Neural cell (in vitro differentiated cells): ENCODE data around the gene ARHGEF40.

Experiments
- EP300 ChIP-seq: fragments of 450-650 bp; conservative IDR thresholded peaks from 2 replicates; pipeline ENCODE4 v1.6.1; 2014; ENCODE audit warnings: antibody characterized with exemption, mild to moderate bottlenecking, moderate library complexity; ENCODE audit not compliant: poor library complexity, severe bottlenecking
- EZH2 ChIP-seq: fragments of 200-600, 300-800 bp; shearing (Covaris generic), sonication (generic); IDR thresholded peaks from 2 replicates; pipeline ENCODE4 v1.6.1; 2014; ENCODE audit warnings: antibody characterized with exemption, low read length, borderline replicate concordance, mild to moderate bottlenecking; ENCODE audit not compliant: insufficient read depth, poor library complexity, severe bottlenecking
- MXI1 ChIP-seq: fragments of 450-650 bp; conservative IDR thresholded peaks from 2 replicates; pipeline ENCODE4 v1.6.1; 2014; ENCODE audit warnings: antibody characterized with exemption, mild to moderate bottlenecking; ENCODE audit not compliant: poor library complexity, severe bottlenecking
- POLR2AphosphoS5 ChIP-seq: IDR thresholded peaks from 2 replicates; pipeline ENCODE4 v1.6.1; 2012
- RAD21 ChIP-seq: fragments of 450-650 bp; conservative IDR thresholded peaks from 2 replicates; pipeline ENCODE4 v1.6.1; 2014; ENCODE audit warnings: antibody characterized with exemption, mild to moderate bottlenecking, moderate library complexity
- REST ChIP-seq: IDR thresholded peaks from 2 replicates; pipeline ENCODE4 v1.6.1; 2012; ENCODE audit warnings: borderline replicate concordance
- TAF1 ChIP-seq: IDR thresholded peaks from 2 replicates; pipeline ENCODE4 v1.6.1; 2012; ENCODE audit warnings: low read depth
- TF ChIP-seq, protein P1 (sequence below): fragments of 450-650 bp; IDR thresholded peaks from 2 replicates; pipeline ENCODE4 v1.5.1; 2014; ENCODE audit warnings: antibody characterized with exemption, mild to moderate bottlenecking, moderate library complexity; ENCODE audit not compliant: poor library complexity, severe bottlenecking

- TF ChIP-seq, protein P1, sequence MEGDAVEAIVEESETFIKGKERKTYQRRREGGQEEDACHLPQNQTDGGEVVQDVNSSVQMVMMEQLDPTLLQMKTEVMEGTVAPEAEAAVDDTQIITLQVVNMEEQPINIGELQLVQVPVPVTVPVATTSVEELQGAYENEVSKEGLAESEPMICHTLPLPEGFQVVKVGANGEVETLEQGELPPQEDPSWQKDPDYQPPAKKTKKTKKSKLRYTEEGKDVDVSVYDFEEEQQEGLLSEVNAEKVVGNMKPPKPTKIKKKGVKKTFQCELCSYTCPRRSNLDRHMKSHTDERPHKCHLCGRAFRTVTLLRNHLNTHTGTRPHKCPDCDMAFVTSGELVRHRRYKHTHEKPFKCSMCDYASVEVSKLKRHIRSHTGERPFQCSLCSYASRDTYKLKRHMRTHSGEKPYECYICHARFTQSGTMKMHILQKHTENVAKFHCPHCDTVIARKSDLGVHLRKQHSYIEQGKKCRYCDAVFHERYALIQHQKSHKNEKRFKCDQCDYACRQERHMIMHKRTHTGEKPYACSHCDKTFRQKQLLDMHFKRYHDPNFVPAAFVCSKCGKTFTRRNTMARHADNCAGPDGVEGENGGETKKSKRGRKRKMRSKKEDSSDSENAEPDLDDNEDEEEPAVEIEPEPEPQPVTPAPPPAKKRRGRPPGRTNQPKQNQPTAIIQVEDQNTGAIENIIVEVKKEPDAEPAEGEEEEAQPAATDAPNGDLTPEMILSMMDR, result no peak
- TF ChIP-seq EP300, result no peak
- TF ChIP-seq POLR2AphosphoS5, result no peak
- no peak for TF ChIP-seq TAF1
- no peak for TF ChIP-seq REST
- no peak for TF ChIP-seq MXI1
- TF ChIP-seq EZH2, result no peak
- TF ChIP-seq RAD21, result no peak
Measured at GRCh38 chr14:21054123-21054767, 15.9 kb upstream of the ARHGEF40 start.
